ENCODE measurements around the gene APEH.

GRCh38 chr3:49721596-49721895, 47.4 kb downstream of the APEH start:
- no peak for TF ChIP-seq CTCF (IDR thresholded peaks at IDR 0.05)
- no peak for TF ChIP-seq POLR2A (IDR thresholded peaks at IDR 0.05)
- no peak for TF ChIP-seq POLR2AphosphoS5 (IDR thresholded peaks at IDR 0.05)

All from prostate gland (tissue), 2 donors.